Epithelial cell of proximal tubule (primary cell): ENCODE measurements around the gene FANCD2OS. TPM values are rescaled to one million over a fixed set of nuclear protein-coding genes. Genes with fewer than 3 reads are reported as not detected.
"Not testable (repeated sequence)": the region's sequence is repeated elsewhere in the genome, so short reads cannot be mapped to it uniquely, and the experiment has no call there.

Experiments used
- DNase-seq: peaks from one replicate; pipeline ENCODE4 v3.0.0-alpha.2; 2011; ENCODE audit warnings: low read depth
- H3K4me3 ChIP-seq: 2 replicates; pipeline ENCODE4 v1.5.1; 2011; ENCODE audit warnings: low read depth, mild to moderate bottlenecking, low read length
- CTCF ChIP-seq: conservative IDR thresholded peaks from 2 replicates; pipeline ENCODE4 v1.5.1; 2012; ENCODE audit warnings: low read depth, mild to moderate bottlenecking, low read length
- total RNA-seq: library from RNA; depleted of rRNA; stranded (reverse); fragments of >200 nt; gene quantifications from 2 replicates; pipeline ENCODE4 v1.2.3, GENCODE V29; 2015

The FANCD2OS gene
- total RNA-seq, 1 donor from 2014 or later, result not detected

DNA sequence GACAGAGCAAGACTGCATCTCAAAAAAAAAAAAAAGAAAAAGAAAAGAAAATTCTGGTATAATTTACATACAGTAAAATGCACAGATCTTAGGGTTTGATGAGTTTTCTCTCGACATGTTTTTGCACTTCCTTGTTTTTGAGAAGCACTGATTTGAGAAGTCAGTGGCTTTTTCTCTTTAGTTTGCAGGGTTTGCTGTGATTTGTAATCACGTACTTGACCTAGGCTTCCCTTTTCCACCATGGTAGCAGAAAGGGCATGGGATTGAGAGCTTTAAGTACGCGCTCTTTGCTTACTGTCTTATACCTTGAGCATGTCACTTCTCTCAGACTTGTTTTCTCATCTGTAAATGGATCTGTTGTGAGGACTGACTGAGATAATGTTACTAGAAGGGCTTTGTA lies 37.6 kb upstream of the FANCD2OS start:
- no peak for TF ChIP-seq CTCF
- no peak for DNase-seq

DNA sequence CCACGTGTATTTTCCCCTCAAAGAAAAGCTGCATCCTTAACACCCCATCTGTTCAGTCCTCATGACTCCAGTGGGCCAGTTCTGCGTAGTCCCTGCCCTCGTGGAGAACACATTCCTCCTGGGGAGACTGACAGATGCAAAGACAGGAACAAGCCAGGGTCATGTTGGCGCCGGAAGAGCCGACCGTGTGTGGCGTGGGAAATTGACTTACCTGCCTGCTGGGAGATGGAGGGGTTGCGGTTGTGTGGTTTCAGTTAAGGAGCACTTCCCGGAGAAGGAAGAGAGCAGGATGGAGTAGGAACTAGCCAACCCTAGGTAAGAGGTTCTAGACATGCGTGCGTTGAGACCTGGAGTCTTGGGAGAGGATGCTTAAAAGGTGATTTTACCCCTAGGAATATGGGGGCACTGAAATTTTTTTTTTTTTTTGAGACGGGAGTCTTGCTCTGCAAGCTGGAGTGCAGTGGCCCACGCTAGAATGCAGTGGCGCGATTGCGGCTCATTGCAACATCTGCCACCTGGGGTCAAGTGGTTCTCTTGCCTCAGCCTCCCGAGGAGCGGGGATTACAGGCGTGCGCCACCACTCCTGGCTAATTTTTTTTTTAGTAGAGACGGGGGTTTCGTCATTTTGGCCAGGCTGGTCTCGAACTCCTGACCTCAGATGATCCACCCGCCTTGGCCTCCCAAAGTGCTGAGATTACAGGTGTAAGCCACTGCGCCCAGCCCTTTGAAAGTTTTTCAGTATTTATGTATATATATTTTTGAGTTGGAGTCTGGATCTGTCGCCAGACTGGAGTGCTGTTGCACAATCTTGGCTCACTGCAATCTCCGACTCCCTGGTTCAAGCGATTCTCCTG lies 34.9 kb upstream of the FANCD2OS start:
- peak overlapping the region; percentile 78 for H3K4me3 ChIP-seq
- no peak for DNase-seq
- no peak for TF ChIP-seq CTCF

More for the DNA sequence above, 37.6 kb upstream of the FANCD2OS start:
- no peak overlapping the region for H3K4me3 ChIP-seq

- no peak for DNase-seq
- peak overlapping the region; percentile 78 for H3K4me3 ChIP-seq
- TF ChIP-seq CTCF, result no peak
Measured at GRCh38 chr3:10140996-10141546, 33.0 kb upstream of the FANCD2OS start.

DNA sequence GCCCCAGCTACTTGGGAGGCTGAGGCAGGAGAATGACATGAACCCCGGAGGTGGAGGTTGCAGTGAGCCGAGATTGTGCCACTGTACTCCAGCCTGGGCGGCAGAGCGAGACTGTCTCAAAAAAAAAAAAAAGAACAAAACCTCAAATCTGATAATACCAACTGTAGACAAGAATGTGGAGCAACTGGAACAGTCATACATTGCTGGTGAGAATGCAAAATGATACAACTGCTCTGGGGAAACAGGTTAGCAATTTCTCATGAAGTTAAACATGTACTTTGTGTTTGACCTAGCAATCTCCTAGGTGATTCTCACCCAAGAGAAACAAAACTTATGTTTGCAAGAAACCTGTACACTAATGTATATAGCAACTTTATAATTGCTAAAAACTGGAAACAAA lies 29.1 kb upstream of the FANCD2OS start:
- DNase-seq, result no peak
- no peak for TF ChIP-seq CTCF

DNA sequence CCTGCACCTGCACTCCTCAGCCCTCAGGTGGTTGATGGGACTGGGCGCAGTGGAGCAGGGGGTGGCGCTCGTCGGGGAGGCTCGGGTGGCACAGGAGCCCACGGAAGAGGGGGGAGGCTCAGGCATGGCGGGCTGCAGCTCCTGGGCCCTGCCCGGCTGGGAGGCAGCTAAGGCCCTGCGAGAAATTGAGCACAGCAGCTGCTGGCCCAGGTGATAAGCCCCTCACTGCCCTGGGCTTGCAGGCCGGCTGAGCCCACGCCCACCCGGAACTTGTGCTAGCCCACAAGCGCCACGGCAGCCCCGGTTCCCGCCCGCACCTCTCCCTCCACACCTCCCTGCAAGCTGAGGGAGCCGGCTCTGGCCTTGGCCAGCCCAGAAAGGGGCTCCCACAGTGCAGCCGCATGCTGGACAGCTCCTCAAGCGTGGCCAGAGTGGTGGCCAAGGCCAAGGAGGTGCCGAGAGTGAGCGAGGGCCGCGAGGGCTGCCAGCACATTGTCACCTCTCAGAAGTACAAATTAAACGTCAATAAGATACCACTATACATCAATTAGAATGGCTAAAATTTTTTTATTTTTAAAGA lies 28.5 kb upstream of the FANCD2OS start:
- TF ChIP-seq CTCF, result no peak
- H3K4me3 ChIP-seq, result no peak overlapping the region
- no peak for DNase-seq

More for the DNA sequence above, 29.1 kb upstream of the FANCD2OS start:
- no peak overlapping the region for H3K4me3 ChIP-seq

DNA sequence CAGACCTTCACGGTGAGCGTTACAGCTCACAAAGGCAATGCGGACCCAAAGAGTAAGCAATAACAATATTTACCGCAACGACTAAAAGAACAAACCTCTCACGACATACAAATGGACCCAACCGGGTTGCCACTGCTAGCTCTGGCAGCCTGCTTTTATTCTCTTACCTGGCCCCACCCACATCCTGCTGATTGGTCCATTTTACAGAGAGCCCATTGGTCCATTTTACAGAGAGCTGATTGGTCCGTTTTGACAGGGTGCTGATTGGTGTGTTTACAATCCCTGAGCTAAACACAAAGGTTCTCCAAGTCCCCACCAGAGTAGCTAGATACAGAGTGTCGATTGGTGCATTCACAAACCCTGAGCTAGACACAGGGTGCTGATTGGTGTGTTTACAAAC lies 27.8 kb upstream of the FANCD2OS start:
- H3K4me3 ChIP-seq, DNase-seq: not testable (repeated sequence)

DNA sequence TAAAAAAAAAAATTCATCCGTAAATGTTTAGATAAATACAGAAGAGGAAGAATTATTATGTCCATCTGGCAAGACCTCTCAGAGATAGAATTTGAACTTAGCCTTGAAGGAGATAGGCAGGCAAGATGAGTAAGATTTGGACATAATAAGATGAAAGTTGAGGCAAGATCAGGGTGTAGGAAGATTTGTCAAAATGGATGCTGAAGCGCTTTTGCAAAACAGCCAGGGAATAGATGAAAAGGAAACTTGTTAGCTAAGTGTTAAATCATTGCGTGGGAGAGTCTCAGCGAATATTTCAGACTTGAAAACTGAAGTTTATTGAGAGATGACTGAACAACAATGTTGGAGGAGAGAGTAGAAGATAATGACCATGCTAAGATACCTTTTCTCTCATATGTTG lies 14.7 kb upstream of the FANCD2OS start:
- TF ChIP-seq CTCF, result no peak
- H3K4me3 ChIP-seq, result no peak overlapping the region
- no peak for DNase-seq
